NCI-H524 treated with DMSO at 0.1 percent for 48 hours (cell line): ENCODE measurements around the gene EYA3.
A peak's percentile ranks its signal among the peaks of the same experiment; 100 is the strongest.

Experiments used
- DNase-seq: peaks from one replicate; lab custom pipeline; 2025; lab: John Stamatoyannopoulos, UW

EYA3 gene

GRCh38 chr1:28088168-28088961, at the start of gene EYA3:
EYA3 (minus strand) TSS chr1:28088610; CDS start chr1:28058026, 30,584 bp downstream.
- peak; percentile 89 for DNase-seq

- no peak for DNase-seq
Measured at GRCh38 chr1:28136922-28137613, 48.7 kb upstream of the EYA3 start.

GRCh38 chr1:28136169-28136921, 47.9 kb upstream of the EYA3 start:
- no peak for DNase-seq

- DNase-seq = no peak
Measured at GRCh38 chr1:28135371-28136168, 47.2 kb upstream of the EYA3 start.

- DNase-seq = no peak
Measured at GRCh38 chr1:28134651-28135207, 46.3 kb upstream of the EYA3 start.

- no peak for DNase-seq
Measured at GRCh38 chr1:28132171-28133167, 44.1 kb upstream of the EYA3 start.

GRCh38 chr1:28130901-28131300, 42.5 kb upstream of the EYA3 start:
- DNase-seq = no peak

GRCh38 chr1:28129150-28129549, 40.7 kb upstream of the EYA3 start:
- no peak for DNase-seq

- DNase-seq = no peak
Measured at GRCh38 chr1:28127617-28128257, 39.3 kb upstream of the EYA3 start.

GRCh38 chr1:28126783-28127490, 38.5 kb upstream of the EYA3 start:
- DNase-seq = no peak

- no peak for DNase-seq
Measured at GRCh38 chr1:28126212-28126611, 37.8 kb upstream of the EYA3 start.

- DNase-seq = no peak
Measured at GRCh38 chr1:28123461-28123961, 35.1 kb upstream of the EYA3 start.

GRCh38 chr1:28122183-28122582, 33.8 kb upstream of the EYA3 start:
- DNase-seq = no peak

GRCh38 chr1:28119556-28119955, 31.1 kb upstream of the EYA3 start:
- no peak for DNase-seq

- DNase-seq = no peak
Measured at GRCh38 chr1:28118640-28119307, 30.4 kb upstream of the EYA3 start.

GRCh38 chr1:28115267-28115666, 26.9 kb upstream of the EYA3 start:
- no peak for DNase-seq

GRCh38 chr1:28114844-28115243, 26.4 kb upstream of the EYA3 start:
- no peak for DNase-seq

GRCh38 chr1:28113242-28113572, 24.8 kb upstream of the EYA3 start:
- DNase-seq = no peak
